Measurements from ENCODE around the gene HYOU1. TPM values are rescaled to one million over a fixed set of nuclear protein-coding genes. Genes with fewer than 3 reads are reported as not detected.
A peak's percentile ranks its signal among the peaks of the same experiment; 100 is the strongest.

The HYOU1 gene
- total RNA-seq, 1 experiment from 2014 or later, result 228 TPM

- Histone ChIP-seq H3K27ac (ENCODE audit: insufficient read length, low read depth, low read length) (no peak overlapping the region), H3K9me3 (ENCODE audit: control insufficient read depth, low read depth, low read length) (no peaks in the 10 kb centered on the region), H4K8ac (replicated peaks; ENCODE audit: insufficient read length, low read depth, low read length) (no peak overlapping the region), H3T11ph (ENCODE audit: low read length) (no peak overlapping the region), H2BK15ac (ENCODE audit: low read depth, low read length) (no peak overlapping the region), H2BK20ac (ENCODE audit: low read depth, low read length, poor library complexity, severe bottlenecking) (no peak overlapping the region), H4K5ac (ENCODE audit: insufficient read length, low read depth, low read length) (no peak overlapping the region), H3K4ac (ENCODE audit: low read depth, low read length) (no peak overlapping the region), H4K91ac (ENCODE audit: insufficient read length, low read depth, low read length) (no peak overlapping the region), H3K4me2 (ENCODE audit: insufficient read depth, insufficient read length, low read length) (no peak overlapping the region), H3K79me2 (ENCODE audit: insufficient read depth, low read length) (no peaks in the 10 kb centered on the region; the same call in 1 of the 2 replicates), H3K9ac (ENCODE audit: extremely low read depth, insufficient read length, low read length) (no peak overlapping the region), H2AK5ac (ENCODE audit: insufficient read length, low read length) (no peak overlapping the region), H2BK120ac (ENCODE audit: low read depth, low read length, poor library complexity, severe bottlenecking) (no peak overlapping the region), H3K27me3 (ENCODE audit: insufficient read depth, low read length) (no peaks in the 10 kb centered on the region), H4K20me1 (ENCODE audit: control insufficient read depth, insufficient read depth, insufficient read length) (no peaks in the 10 kb centered on the region), H3K18ac (ENCODE audit: insufficient read length, low read depth, low read length) (no peak overlapping the region), H2AFZ (ENCODE audit: low read length) (no peak overlapping the region), H3K23ac (ENCODE audit: insufficient read length, low read depth, low read length) (no peak overlapping the region), H2BK12ac (ENCODE audit: insufficient read length, low read depth, low read length) (no peak overlapping the region), H3K79me1 (ENCODE audit: insufficient read depth, low read depth, low read length, poor library complexity, severe bottlenecking) (peaks cover 5% of the 10 kb centered on the region), H3K4me1 (ENCODE audit: insufficient read depth, low read length) (no peaks in the 10 kb centered on the region), H3K56ac (ENCODE audit: insufficient read length, low read depth, low read length) (no peak overlapping the region), H3K23me2 (ENCODE audit: insufficient read length, low read depth, low read length, poor library complexity, severe bottlenecking) (peaks cover 7% of the 10 kb centered on the region), H2BK5ac (ENCODE audit: insufficient read length, low read length) (no peak overlapping the region), H3K14ac (ENCODE audit: insufficient read depth, low read length) (no peak overlapping the region)
- TF ChIP-seq CTCF (conservative IDR thresholded peaks at IDR 0.05), result peak; percentile 62
- Mint-ChIP-seq H3K27me3 (ENCODE audit: low read depth) (no peaks in the 10 kb centered on the region), H3K9me3 (no peaks in the 10 kb centered on the region; a peak in 1 of 5 replicates), H3K4me3 (peak overlapping the region in 1 of 2 experiments; percentile 6; a peak in 2 of 5 replicates), H3K27ac (no peak overlapping the region), H3K4me1 (peaks cover 7 to 10% of the 10 kb centered on the region in 2 experiments), H3K36me3 (ENCODE audit: insufficient read depth in 1 of 3, low read depth in 3 of 3) (peaks cover 3 to 5% (median 5%) of the 10 kb centered on the region in 3 experiments; a peak in 6 of 7 replicates)
- no CpG with 5 or more reads among the region's 4 CpGs for WGBS (ENCODE audit: extremely low coverage, insufficient read length, low lambda C conversion rate)
- DNase-seq, result peak; percentile 49
Observed at GRCh38 chr11:119065369-119065768, 8.4 kb upstream of the HYOU1 start.

Data from H9 (cell line).